ENCODE data around the gene KIF9.

- TF ChIP-seq EP300 (IDR thresholded peaks at IDR 0.05; ENCODE audit: borderline replicate concordance in 1 of 2, low read depth in 2 of 2, low read length in 2 of 2) (no peak), CTCF (IDR thresholded peaks at IDR 0.05; ENCODE audit: control extremely low read depth in 1 of 3, insufficient read depth in 1 of 3, low read depth in 1 of 3, low read length in 3 of 3) (no peak), POLR2AphosphoS5 (IDR thresholded peaks at IDR 0.05; ENCODE audit: low read depth, low read length) (no peak), POLR2A (IDR thresholded peaks at IDR 0.05; ENCODE audit: control extremely low read depth in 1 of 2, low read depth in 2 of 2, low read length in 2 of 2) (no peak)
Observed at GRCh38 chr3:47194994-47195393, 87.6 kb downstream of the KIF9 start.
